H9 (cell line): ENCODE data around the gene TIMM17A. TPM values are rescaled to one million over a fixed set of nuclear protein-coding genes. Genes with fewer than 3 reads are reported as not detected.

Experiments
- DNase-seq: peaks from one replicate; pipeline ENCODE4 v3.0.0-alpha.2; 2017
- H2AFZ ChIP-seq: one replicate; pipeline ENCODE4 v1.6.1; 2013; ENCODE audit warnings: mild to moderate bottlenecking, low read length, control low read depth, moderate library complexity
- H2AK5ac ChIP-seq: 2 replicates; pipeline ENCODE4 v1.6.1; 2013; ENCODE audit warnings: low read length, control low read depth, mixed read lengths; ENCODE audit not compliant: insufficient read length
- H2BK120ac ChIP-seq: one replicate; pipeline ENCODE4 v1.6.1; 2013; ENCODE audit warnings: low read depth, mild to moderate bottlenecking, low read length, control low read depth, inconsistent platforms; ENCODE audit not compliant: poor library complexity, severe bottlenecking
- H2BK12ac ChIP-seq: 2 replicates; pipeline ENCODE4 v1.6.1; 2013; ENCODE audit warnings: low read length, control low read depth, mixed read lengths, low read depth; ENCODE audit not compliant: insufficient read length
- H2BK15ac ChIP-seq: 2 replicates; pipeline ENCODE4 v1.6.1; 2013; ENCODE audit warnings: low read depth, low read length, control low read depth
- H2BK20ac ChIP-seq: one replicate; pipeline ENCODE4 v1.6.1; 2013; ENCODE audit warnings: low read depth, mild to moderate bottlenecking, low read length, control low read depth, inconsistent platforms; ENCODE audit not compliant: poor library complexity, severe bottlenecking
- H2BK5ac ChIP-seq: 2 replicates; pipeline ENCODE4 v1.6.1; 2013; ENCODE audit warnings: low read length, control low read depth, mixed read lengths; ENCODE audit not compliant: insufficient read length
- H3K14ac ChIP-seq: 2 replicates; pipeline ENCODE4 v1.6.1; 2013; ENCODE audit warnings: low read length, control low read depth; ENCODE audit not compliant: insufficient read depth
- H3K18ac ChIP-seq: 2 replicates; pipeline ENCODE4 v1.6.1; 2013; ENCODE audit warnings: low read depth, mild to moderate bottlenecking, mixed read lengths, low read length, control low read depth; ENCODE audit not compliant: insufficient read length
- H3K23ac ChIP-seq: 2 replicates; pipeline ENCODE4 v1.6.1; 2013; ENCODE audit warnings: low read length, control low read depth, mixed read lengths, low read depth; ENCODE audit not compliant: insufficient read length
- H3K23me2 ChIP-seq: 2 replicates; pipeline ENCODE4 v1.6.1; 2013; ENCODE audit warnings: low read depth, mild to moderate bottlenecking, mixed read lengths, low read length, control low read depth; ENCODE audit not compliant: insufficient read length, poor library complexity, severe bottlenecking
- H3K27ac ChIP-seq: 2 replicates; pipeline ENCODE4 v1.5.1; 2013; ENCODE audit warnings: low read length, control low read depth, mixed read lengths, low read depth; ENCODE audit not compliant: insufficient read length
- H3K27me3 ChIP-seq: 2 replicates; pipeline ENCODE4 v1.6.1; 2013; ENCODE audit warnings: low read length, control low read depth, inconsistent platforms; ENCODE audit not compliant: insufficient read depth
- H3K4ac ChIP-seq: 2 replicates; pipeline ENCODE4 v1.6.1; 2013; ENCODE audit warnings: low read depth, mild to moderate bottlenecking, control low read depth, inconsistent platforms, low read length, moderate library complexity
- H3K4me1 ChIP-seq: 2 replicates; pipeline ENCODE4 v1.6.1; 2013; ENCODE audit warnings: low read length, control low read depth, inconsistent platforms; ENCODE audit not compliant: insufficient read depth
- H3K4me2 ChIP-seq: 2 replicates; pipeline ENCODE4 v1.6.1; 2013; ENCODE audit warnings: low read length, control low read depth, mixed read lengths; ENCODE audit not compliant: insufficient read length, insufficient read depth
- H3K56ac ChIP-seq: 2 replicates; pipeline ENCODE4 v1.6.1; 2013; ENCODE audit warnings: low read depth, mild to moderate bottlenecking, mixed read lengths, low read length, control low read depth; ENCODE audit not compliant: insufficient read length
- H3K79me1 ChIP-seq: 2 replicates; pipeline ENCODE4 v1.6.1; 2013; ENCODE audit warnings: low read depth, mild to moderate bottlenecking, moderate library complexity, low read length, control low read depth, inconsistent platforms; ENCODE audit not compliant: insufficient read depth, poor library complexity, severe bottlenecking
- H3K79me2 ChIP-seq: 2 replicates; pipeline ENCODE4 v1.6.1; 2013; ENCODE audit warnings: low read length, control low read depth, inconsistent platforms; ENCODE audit not compliant: insufficient read depth
- H3K9ac ChIP-seq: 2 replicates; pipeline ENCODE4 v1.6.1; 2013; ENCODE audit warnings: low read length, control low read depth, mixed read lengths; ENCODE audit not compliant: insufficient read length; ENCODE audit errors: extremely low read depth
- H3K9me3 ChIP-seq: one replicate; pipeline ENCODE4 v1.6.1; 2013; ENCODE audit warnings: low read depth, low read length, inconsistent platforms; ENCODE audit not compliant: control insufficient read depth
- H3T11ph ChIP-seq: one replicate; pipeline ENCODE4 v1.6.1; 2013; ENCODE audit warnings: mild to moderate bottlenecking, low read length, control low read depth, inconsistent platforms
- H4K20me1 ChIP-seq: one replicate; pipeline ENCODE4 v1.6.1; 2013; ENCODE audit not compliant: control insufficient read depth, insufficient read length, insufficient read depth
- H4K5ac ChIP-seq: 2 replicates; pipeline ENCODE4 v1.6.1; 2013; ENCODE audit warnings: low read depth, mild to moderate bottlenecking, mixed read lengths, low read length, control low read depth; ENCODE audit not compliant: insufficient read length
- H4K8ac ChIP-seq: replicated peaks from 2 replicates; pipeline ENCODE4 v1.6.1; 2013; ENCODE audit warnings: low read length, control low read depth, mixed read lengths, low read depth; ENCODE audit not compliant: insufficient read length
- H4K91ac ChIP-seq: 2 replicates; pipeline ENCODE4 v1.6.1; 2013; ENCODE audit warnings: low read depth, mild to moderate bottlenecking, moderate library complexity, mixed read lengths, low read length, control low read depth; ENCODE audit not compliant: insufficient read length
- H3K27ac Mint-ChIP-seq, 3 experiments: 2 replicates in 2 of 3; 3 replicates in 1 of 3; pipeline ENCODE4 v1.8.0; 2020 to 2021; ENCODE audit warnings: mixed read lengths in 3 of 3, mild to moderate bottlenecking in 1 of 3, moderate library complexity in 1 of 3
- H3K27me3 Mint-ChIP-seq: 2 replicates; pipeline ENCODE4 v1.8.0; 2021; ENCODE audit warnings: low read depth, mild to moderate bottlenecking, moderate library complexity, mixed read lengths
- H3K36me3 Mint-ChIP-seq, 3 experiments: 2 replicates in 2 of 3; 3 replicates in 1 of 3; pipeline ENCODE4 v1.8.0; 2020 to 2021; ENCODE audit warnings: low read depth in 3 of 3, mixed read lengths in 3 of 3; ENCODE audit not compliant: insufficient read depth in 1 of 3
- H3K4me1 Mint-ChIP-seq, 2 experiments: 2 replicates each; pipeline ENCODE4 v1.8.0; 2020; ENCODE audit warnings: mixed read lengths in 2 of 2
- H3K4me3 Mint-ChIP-seq, 2 experiments: 2 replicates in 1 of 2; 3 replicates in 1 of 2; pipeline ENCODE4 v1.8.0; 2020 to 2021; ENCODE audit warnings: mild to moderate bottlenecking in 2 of 2, mixed read lengths in 2 of 2, moderate library complexity in 1 of 2
- H3K9me3 Mint-ChIP-seq, 2 experiments: 2 replicates in 1 of 2; 3 replicates in 1 of 2; pipeline ENCODE4 v1.8.0; 2020; ENCODE audit warnings: mild to moderate bottlenecking in 2 of 2, mixed read lengths in 2 of 2, moderate library complexity in 1 of 2
- CTCF ChIP-seq: fragments of 200-600 bp; sonication (generic); conservative IDR thresholded peaks from 3 replicates; pipeline ENCODE4 v1.8.0; 2021; ENCODE audit warnings: antibody characterized with exemption, mild to moderate bottlenecking
- WGBS: extraction: QIAGEN DNeasy Blood & Tissue Kit; methylation state at CpG from one replicate; pipeline ENCODE4 v1.1.7; 2013; ENCODE audit warnings: missing lambda C conversion rate, low lambda C conversion rate, mixed read lengths; ENCODE audit not compliant: insufficient read length; ENCODE audit errors: extremely low coverage; 5-methylcytosine and 5-hydroxymethylcytosine counted together
- total RNA-seq: library from RNA; stranded (reverse); gene quantifications from 2 replicates; pipeline ENCODE4 v1.2.1, GENCODE V29; 2021

The TIMM17A gene
- total RNA-seq, 1 experiment from 2014 or later = 60.9 TPM

DNA sequence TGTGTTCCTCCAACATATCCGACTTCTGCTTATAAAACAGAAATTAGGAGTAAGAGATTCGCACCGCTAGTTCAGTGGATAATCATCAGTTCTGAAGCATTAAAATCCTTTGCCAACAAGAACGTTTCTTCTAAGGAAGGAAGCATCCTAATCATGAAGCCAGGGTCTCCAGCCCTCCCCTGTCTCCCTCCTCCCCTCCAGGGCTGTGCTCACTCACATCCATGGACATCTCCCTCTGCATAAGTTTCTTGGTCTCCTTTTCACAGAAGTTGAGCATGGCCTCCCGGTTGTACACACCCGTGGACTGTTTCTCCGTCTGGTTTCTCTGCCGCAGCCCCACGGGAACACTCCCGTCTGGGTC lies 9.5 kb upstream of the TIMM17A start:
- no peak overlapping the region for H3K14ac ChIP-seq
- peaks cover 6% of the 10 kb centered on the region for H3K4me1 ChIP-seq
- H3T11ph ChIP-seq = no peak overlapping the region
- H4K5ac ChIP-seq = no peak overlapping the region
- H3K23me2 ChIP-seq = peaks cover 6% of the 10 kb centered on the region
- H2BK20ac ChIP-seq = no peak overlapping the region
- H3K23ac ChIP-seq = no peak overlapping the region
- no peak overlapping the region for H3K27ac ChIP-seq
- no peak overlapping the region for H2AFZ ChIP-seq
- no peak overlapping the region for H3K4ac ChIP-seq
- peak overlapping the region; percentile 51 for H3K4me2 ChIP-seq
- Mint-ChIP-seq H3K27me3 (peaks cover 32% of the 10 kb centered on the region), H3K27ac (no peak overlapping the region; a peak in 1 of 7 replicates), H3K9me3 (no peaks in the 10 kb centered on the region; a peak in 1 of 5 replicates), H3K4me1 (peaks cover 28 to 44% of the 10 kb centered on the region in 2 experiments), H3K4me3 (peak overlapping the region; percentile 68 to 84), H3K36me3 (no peaks in the 10 kb centered on the region)
- H3K27me3 ChIP-seq = peaks cover 8% of the 10 kb centered on the region; the same call in 1 of the 2 replicates
- WGBS = no CpG with 5 or more reads among the region's 10 CpGs
- no peak overlapping the region for H3K9ac ChIP-seq
- no peak overlapping the region for H2BK120ac ChIP-seq
- no peak for DNase-seq
- H3K18ac ChIP-seq = no peak overlapping the region
- no peak overlapping the region for H2BK15ac ChIP-seq
- no peak overlapping the region for H3K56ac ChIP-seq
- no peak overlapping the region for H4K8ac ChIP-seq
- no peaks in the 10 kb centered on the region for H4K20me1 ChIP-seq
- TF ChIP-seq CTCF = no peak
- H3K79me1 ChIP-seq = no peaks in the 10 kb centered on the region
- H4K91ac ChIP-seq = no peak overlapping the region
- no peak overlapping the region for H2BK12ac ChIP-seq
- H3K9me3 ChIP-seq = no peaks in the 10 kb centered on the region
- no peak overlapping the region for H2AK5ac ChIP-seq
- H2BK5ac ChIP-seq = no peak overlapping the region
- H3K79me2 ChIP-seq = no peaks in the 10 kb centered on the region
